A204.1 (cell line): ENCODE measurements around the gene PDE3B.
"Not testable (repeated sequence)": the region's sequence is repeated elsewhere in the genome, so short reads cannot be mapped to it uniquely, and the experiment has no call there.

Source experiments
- FAIRE-seq: peaks from 2 replicates; lab custom pipeline; 2012; peaks lifted over from hg19 to GRCh38; lab: Jason Lieb, UNC

PDE3B gene

DNA sequence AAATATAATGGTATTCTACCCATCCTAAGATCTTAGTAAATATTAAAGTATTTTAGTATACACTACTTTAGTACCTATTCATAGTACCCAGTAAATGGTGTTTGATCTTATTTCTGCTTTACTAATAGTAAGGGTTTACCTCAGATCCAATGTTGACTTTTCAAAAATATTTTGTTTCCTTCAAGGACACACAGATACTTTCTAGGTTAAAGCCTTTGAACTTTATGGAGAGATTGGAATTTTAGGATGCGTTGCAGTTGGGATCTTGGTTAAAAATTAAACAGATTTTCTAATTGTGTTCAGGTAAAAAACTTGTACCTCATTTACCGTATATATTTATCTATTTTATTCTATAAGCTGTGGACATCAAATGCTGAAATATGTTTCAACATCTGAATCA is 175.2 kb downstream of the PDE3B start:
- FAIRE-seq = no peak

DNA sequence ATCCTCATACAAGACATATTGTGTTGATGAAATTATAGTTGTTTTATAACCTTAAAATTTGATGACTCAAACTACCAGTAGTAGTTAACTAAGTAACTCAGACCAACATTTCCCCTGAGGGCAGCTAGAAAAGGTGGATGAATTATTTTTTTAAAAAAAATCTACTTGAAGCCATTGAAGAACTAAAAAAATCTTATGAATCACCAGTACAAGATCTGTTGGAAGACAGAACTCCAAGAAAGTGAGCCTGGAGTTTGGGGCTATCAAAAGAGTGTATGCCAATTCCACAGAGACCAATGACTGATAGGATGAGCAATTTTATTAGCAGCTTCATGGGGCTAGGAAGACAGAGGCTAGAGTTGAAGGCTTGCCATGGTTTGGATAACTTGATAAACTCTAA is 176.0 kb downstream of the PDE3B start:
- no peak for FAIRE-seq

DNA sequence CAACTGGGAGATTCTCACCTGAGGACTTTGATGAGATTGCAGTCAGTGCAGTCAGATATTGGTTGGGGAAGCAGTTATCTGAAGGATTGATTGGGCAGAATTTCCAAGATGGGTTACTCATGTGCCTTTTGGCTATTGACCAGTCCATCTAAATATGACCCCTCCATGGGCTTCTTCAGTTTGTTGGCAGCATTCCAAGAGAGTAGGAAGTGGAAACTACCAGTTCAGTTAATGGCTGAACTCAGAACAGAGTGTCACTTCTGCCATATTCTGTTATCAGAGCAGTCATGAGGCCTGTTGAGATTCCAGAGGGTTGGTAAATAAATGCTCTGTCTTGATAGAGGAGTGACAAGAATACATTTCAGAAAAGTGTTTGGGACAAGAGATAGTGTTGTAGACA is 177.4 kb downstream of the PDE3B start:
- FAIRE-seq = no peak

DNA sequence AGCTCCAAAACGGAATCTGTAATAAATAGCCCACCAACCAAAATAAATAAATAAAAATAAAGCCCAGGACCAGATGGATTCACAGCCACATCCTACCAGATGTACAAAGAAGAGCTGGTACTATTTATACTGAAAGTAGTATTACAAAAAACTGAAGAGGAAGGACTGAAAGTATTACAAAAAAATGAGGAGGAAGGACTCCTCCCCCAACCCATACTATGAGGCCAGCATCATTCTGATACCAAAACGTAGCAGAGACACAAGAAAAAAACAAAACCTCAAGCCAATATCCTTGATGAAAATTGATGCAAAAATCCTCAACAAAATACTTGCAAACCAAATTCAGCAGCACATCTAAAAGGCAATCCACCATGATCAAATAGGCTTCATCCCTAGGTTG is 183.0 kb downstream of the PDE3B start:
- no peak for FAIRE-seq

DNA sequence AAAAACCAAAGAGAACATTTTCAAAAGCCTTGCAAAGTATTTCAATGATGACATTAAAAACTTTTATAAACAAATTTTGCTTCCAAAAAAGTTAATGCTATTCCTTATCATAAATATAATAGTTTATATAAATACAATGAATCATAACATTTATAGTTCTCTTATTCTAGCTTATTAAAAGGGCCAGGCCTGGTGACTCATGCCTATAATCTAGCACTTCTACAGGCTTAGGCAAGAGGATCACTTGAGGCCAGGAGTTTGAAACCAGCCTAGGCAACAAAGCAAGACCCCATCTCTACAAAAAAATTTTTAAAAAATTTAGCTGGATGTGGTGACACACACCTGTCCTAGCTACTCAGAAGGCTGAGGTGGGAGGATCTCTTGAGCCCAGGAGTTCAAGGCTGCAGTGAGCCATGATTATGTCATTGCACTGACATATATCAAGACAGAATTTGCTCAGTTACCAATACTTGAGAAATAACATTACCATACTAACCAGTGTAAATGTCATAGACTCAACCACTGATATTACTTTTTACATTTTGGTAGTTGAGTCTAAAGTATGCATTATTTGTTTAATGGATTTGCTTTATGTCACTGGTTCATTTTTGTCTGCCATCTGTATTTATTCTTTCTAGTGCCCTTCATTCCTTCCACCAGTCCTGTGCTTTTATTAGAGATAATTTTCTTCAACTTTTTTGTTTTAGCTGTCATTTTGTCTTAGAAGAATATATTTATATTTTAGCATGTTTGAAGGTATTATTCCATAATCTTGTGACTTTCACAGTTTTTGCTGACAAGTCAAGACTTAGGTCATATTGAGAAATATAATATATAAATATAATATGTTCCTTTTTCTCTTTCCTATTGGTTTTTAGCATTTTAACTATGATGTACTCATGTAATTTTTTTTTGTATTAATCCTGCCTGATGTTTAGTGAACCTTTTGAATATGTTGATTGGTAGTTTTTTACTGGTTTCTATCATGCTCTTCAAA is 192.2 kb downstream of the PDE3B start:
- FAIRE-seq = peak; percentile 53

DNA sequence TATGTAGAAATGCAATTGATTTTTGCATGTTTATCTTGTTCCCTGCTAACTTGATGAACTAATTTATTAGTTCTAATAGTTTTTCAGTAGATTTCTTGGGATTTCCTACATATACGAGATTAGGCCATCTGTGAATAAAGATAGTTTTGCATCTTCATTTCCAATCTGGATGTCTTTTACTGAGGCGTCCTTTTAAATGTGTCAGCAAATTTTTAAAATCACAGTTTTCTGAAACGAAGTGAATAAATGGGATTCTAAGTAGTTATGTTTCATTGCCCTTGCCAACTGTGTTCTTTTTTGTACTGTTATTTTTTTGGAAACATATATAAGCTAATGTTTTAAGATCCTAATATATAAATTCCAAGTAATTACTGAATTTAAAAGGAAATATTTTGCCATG is 198.4 kb downstream of the PDE3B start:
- peak; percentile 3 for FAIRE-seq

DNA sequence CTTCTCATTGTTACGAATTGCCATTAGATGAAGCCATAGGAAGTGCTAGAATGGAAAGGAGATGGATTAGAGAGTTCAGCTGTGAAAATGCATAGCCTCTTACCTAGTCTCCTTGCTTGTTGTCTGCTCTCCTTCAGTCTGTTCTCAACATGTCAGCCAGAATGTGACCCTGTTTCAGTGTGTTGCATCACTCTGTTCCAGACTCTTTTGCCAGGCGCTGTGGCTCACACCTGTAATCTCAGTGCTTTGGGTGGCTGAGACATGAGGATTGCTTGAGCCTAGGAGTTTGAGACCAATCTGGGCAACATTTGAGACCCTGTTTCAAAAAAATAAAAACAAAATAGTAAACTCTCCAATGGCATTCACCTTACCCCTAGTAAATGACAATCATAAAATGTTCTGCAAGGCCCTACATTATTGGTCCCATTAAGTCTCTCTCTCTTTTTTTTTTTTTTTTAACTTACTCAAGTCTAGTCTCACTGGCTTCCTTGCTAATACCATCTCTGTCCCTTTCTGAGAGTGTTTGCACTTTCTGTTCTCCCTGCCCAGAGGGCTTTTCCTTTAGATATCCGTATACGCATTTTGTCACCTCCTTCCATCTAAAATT is 209.1 kb downstream of the PDE3B start:
- no peak for FAIRE-seq

DNA sequence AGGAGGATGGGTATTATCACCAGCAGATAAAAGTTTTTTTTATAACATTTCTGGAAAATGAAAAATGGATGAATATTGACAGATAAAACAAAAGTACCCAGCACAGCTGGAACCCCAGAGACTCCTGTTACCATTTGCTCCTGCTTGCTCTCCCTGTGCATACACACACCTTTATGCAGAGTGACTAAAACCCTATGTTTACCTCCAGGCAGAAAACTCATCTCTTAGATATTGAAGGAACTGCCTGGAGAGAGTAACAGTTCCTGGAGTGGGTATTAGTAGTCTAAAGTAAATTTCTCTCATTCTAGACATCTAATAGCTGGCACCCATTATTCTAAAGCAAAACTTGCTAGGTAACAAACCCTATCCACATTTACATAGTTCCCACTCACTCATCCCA is 210.5 kb downstream of the PDE3B start:
- no peak for FAIRE-seq

DNA sequence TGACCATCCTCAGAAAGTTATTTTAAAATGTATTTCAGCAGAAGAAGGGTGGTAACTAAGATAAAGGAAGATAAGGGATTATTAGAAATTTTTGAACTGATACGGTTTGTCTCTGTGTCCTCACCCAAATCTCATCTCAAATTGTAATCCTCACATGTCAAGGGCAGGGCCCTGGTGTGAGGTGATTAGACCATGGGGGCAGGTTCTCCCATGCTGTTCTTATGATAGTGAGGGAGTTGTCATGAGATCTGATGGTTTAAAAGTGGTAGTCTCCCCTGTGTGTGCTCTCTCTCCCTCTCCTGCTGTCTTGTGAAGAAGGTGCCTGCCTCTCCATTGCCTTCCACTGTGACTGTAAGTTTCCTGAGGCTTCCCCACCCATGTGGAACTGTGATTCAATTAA is 212.3 kb downstream of the PDE3B start:
- no peak for FAIRE-seq

DNA sequence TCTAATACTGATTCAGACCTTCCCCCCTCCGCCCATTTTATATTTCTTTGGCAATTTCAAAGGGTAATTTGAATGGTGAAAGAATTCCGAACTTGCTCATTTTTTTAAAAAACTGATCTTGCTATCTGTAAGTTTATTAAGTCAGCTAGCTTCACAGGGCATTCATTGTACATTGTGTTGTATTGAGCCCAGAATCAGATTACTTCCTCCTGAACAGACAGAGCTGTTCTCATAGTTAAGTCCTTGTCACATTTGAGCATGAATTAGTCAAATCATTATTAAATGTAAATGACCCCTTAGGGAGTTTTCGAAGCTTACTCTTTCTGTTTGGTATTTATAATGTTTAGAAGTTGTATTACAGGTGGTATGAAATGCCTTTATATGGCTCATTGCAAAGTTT is 214.0 kb downstream of the PDE3B start:
- no peak for FAIRE-seq

DNA sequence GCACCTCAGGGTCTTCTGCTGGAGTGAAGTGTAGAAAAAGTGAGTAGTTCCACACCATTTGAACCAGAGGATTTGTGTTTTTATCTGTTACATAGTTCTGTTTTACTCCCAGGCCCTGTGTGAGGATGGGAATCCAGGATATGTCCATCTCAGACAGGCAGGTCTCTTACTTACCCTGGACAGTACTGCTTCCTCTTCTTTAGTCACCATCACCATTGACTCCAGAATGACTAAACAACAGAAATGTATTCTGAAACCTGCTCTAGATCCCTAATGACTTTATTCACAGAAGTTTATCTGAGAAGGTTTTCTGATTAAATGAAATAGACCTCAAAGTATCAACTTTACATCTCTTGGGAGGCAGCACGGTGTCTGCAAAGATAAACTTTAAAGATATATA is 214.8 kb downstream of the PDE3B start:
- FAIRE-seq = no peak

DNA sequence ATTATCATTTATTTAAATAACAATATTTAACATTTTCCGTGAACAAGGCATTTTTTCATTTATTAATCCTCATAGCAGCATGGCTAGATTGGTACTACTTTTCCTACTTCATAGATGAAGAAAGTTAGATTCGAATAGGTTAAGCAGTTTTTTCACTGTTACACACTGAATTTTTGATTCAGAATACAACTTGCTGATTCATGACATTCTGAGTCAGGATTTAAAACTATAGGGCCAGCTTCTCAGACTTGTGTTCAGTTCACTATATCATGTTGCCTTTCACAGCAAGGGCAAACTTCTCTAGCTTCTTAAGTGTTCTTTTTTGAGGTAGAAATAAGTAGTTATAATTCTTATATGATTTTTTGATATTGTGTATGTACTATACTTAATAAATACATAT is 216.9 kb downstream of the PDE3B start:
- FAIRE-seq = no peak

DNA sequence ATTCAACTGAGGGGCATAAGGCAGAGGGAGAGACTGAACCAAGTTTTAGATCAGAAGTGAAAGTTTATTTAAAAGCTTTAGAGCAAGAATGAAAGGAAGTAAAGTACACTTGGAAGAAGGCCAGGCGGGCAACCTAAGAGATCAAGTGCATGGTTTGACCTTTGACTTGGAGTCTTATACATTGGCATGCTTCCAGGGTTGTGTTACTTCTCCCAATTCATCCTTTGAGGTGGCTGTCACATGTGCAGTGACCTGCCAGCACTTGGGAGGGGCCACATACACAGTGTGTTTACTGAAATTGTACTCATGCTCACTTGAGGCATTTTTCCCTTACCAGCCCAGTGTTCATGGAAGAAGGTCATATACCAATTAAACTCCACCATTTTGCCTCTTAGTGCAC is 218.1 kb downstream of the PDE3B start:
- no peak for FAIRE-seq

DNA sequence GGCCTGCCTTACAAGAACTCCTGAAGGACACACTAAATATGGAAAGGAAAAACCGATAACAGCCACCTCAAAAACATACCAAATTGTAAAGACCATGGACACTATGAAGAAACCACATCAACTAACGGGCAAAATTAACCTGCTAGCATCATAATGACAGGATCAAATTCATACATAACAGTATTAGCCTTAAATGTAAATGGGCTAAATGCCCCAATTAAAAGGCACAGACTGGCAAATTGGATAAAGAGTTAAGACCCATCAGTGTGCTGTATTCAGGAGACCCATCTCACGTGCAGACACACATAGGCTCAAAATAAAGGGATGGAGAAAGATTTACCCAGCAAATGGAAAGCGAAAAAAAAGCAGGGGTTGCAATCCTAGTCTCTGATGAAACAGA is 220.2 kb downstream of the PDE3B start:
- FAIRE-seq = not testable (repeated sequence)

DNA sequence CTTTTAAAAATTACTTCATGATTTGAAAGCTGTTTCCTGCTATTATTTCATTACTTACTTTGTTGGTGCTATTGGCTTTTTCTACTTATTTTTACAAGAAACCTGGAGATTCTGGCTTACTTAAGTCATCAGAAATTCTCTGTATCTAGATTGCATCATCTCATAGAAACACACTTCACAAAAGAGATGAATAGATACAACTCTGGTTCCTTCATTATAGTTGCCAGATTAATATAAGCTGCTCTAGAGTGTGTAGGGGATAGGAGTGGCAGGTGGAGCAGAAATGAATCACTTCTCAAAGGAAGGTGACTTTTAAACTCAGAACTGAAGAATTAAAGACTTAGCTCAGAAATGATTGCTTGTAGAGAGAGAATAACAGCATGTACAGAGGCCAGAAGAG is 228.4 kb downstream of the PDE3B start:
- no peak for FAIRE-seq

DNA sequence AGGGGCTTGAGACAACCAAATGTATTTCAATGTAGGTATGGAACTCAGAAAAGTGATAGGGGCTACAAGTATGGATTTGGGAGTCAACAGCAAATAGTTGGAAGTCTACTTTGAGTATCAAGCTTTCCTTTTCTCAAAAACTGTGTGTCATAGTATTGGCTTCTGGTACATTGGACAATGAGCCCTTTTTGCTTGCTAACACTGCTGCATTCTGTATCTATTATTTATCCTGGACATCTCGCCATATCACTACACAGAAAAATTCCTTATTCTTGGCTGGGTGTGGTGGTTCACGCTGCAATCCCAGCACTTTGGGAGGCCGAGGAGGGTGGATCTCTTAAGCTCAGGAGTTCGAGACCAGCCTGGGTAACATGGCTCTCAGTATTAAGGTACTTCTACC is 230.0 kb downstream of the PDE3B start:
- FAIRE-seq = no peak

DNA sequence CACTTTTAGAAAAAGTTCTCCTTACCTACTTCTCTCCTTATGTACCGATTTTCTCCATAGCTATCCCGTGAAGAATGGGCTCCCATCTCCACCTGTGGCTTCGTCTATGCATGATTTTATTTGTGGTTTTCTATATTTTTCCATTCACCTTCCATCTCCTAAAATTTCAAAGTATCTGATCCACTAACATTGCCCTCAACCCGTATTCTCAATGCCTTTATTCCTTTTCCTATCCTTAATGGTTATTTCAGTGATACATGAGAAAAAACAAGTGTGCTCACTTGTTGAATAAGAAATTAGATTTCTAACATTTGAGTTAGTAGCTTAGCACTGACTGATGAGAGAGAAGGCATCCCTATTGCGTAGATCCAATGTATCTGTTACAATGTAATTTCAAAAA is 231.6 kb downstream of the PDE3B start:
- FAIRE-seq = no peak

DNA sequence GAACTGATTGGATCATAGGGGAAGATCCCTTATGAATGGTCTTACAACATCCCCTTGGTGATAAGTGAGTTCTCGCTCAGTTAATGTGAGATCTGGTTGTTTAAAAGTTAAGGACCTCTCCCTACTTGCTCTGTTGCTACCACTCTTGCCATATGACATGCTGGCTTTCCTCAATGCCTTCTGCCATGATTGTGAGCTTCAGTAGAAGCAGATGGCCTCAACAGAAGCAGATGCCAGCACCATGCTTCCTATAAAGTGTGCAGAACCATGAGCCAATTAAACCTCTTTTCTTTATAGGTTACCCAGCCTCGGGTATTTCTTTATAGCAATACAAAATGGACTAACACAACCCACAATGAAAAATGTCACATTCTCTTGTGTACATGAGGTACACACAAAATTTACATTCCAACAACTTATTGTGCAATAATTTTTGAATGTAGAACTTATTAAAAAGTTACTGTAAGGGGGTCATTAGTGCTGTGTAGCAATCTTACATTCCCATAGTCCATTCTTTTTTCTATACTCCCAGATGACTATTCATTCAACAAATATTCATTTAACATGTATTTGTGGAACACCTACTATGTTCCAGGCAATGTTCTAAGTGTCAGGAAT is 238.1 kb downstream of the PDE3B start:
- FAIRE-seq = no peak

DNA sequence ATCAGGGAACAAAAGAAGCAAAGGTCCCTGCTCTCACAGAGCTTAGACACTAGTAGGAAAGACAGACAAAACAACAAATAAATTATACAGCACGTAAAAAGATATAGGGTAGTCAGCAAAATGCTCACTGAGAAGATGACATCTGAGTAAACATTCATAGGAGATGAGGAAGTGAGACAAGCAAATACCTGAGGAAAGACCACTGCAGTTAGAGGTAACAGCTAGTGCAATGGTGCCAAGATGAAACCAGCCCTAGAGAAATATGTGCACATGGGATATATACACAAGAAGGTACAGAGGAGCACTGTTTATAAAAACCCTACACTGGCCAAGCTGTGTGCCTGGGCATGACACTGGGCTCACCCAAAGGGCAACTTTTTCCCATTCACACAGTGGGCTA is 238.6 kb downstream of the PDE3B start:
- FAIRE-seq = no peak

DNA sequence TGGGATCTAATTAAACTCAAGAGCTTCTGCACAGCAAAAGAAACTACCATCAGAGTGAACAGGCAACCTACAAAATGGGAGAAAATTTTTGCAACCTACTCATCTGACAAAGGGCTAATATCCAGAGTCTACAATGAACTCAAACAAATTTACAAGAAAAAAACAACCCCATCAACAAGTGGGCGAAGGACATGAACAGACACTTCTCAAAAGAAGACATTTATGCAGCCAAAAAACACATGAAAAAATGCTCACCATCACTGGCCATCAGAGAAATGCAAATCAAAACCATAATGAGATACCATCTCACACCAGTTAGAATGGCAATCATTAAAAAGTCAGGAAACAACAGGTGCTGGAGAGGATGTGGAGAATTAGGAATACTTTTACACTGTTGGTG is 240.1 kb downstream of the PDE3B start:
- not testable (repeated sequence) for FAIRE-seq

DNA sequence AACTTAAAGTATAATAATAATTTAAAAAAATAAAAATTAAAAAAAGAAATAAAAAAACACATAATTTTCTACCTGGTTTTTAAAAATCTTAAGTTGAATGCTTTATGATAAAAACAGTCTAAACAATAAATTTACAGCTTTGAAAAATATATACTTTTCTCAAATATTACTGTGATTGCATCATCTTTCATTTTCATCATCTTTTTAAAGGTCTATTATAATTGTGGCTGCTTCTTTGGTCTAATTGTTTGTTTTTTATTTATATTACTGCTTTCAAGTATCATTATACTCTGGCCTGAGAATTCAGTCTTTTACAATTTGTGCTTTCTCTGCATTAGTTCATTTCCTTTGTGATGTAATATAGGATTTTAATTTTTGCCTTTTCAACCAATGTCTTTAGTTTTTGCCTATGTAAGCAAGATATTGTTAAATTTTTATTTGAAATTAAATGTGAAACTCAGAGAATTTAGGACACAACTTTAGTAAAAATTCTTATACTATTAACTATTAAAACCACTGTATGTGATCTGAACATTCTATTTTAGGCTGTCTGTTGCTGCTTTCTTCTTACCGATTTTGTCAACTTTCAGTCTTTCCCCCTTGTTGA is 241.2 kb downstream of the PDE3B start:
- peak; percentile 9 for FAIRE-seq

DNA sequence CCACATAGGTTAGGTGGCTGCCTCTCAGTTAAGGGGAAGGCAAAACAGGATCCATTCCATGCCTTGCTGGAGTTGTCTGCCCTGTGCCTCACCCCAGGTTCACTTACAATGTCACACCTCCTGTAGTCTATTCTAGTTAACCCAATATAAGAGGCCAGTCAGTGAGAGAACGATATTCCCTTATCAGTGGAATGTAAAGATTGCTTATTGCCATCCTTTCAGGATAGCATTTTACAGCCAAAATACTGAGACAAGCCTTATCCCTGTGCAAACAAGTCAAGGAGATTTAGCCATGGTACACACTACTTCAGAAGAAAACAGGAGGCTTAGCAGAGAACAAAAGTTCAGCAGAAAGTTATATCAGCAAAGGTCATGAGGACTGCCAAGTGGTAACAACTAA is 242.9 kb downstream of the PDE3B start:
- FAIRE-seq = no peak
